HG02970 (cell line): ENCODE measurements around the gene SRD5A1.

Experiments used
- ATAC-seq: cut with Tn5 transposase; IDR thresholded peaks from one replicate; pipeline ENCODE4 v1.9.1; 2021; ENCODE audit warnings: mild to moderate bottlenecking, moderate library complexity, moderate number of reproducible peaks; ENCODE audit not compliant: unreplicated experiment, low FRiP score

The SRD5A1 gene

GRCh38 chr5:6603643-6604042 is 29.6 kb upstream of the SRD5A1 start:
- no peak for ATAC-seq

GRCh38 chr5:6604341-6604740 is 28.9 kb upstream of the SRD5A1 start:
- ATAC-seq, result no peak

GRCh38 chr5:6604946-6605345 is 28.3 kb upstream of the SRD5A1 start:
- ATAC-seq, result no peak

GRCh38 chr5:6606884-6607558 is 26.2 kb upstream of the SRD5A1 start:
- no peak for ATAC-seq

- ATAC-seq, result no peak
Measured at GRCh38 chr5:6607559-6607936, 25.7 kb upstream of the SRD5A1 start.

- ATAC-seq, result no peak
Measured at GRCh38 chr5:6608016-6608415, 25.2 kb upstream of the SRD5A1 start.

GRCh38 chr5:6611334-6612256 is 21.6 kb upstream of the SRD5A1 start:
- no peak for ATAC-seq

GRCh38 chr5:6615034-6615815 is 18.0 kb upstream of the SRD5A1 start:
- ATAC-seq, result no peak

- ATAC-seq, result no peak
Measured at GRCh38 chr5:6616632-6617031, 16.6 kb upstream of the SRD5A1 start.

GRCh38 chr5:6623228-6623627 is 10.0 kb upstream of the SRD5A1 start:
- ATAC-seq, result no peak

- ATAC-seq, result no peak
Measured at GRCh38 chr5:6623941-6624340, 9.3 kb upstream of the SRD5A1 start.

GRCh38 chr5:6626508-6626907 is 6.7 kb upstream of the SRD5A1 start:
- no peak for ATAC-seq

- ATAC-seq, result no peak
Measured at GRCh38 chr5:6631441-6631840, 1.8 kb upstream of the SRD5A1 start.

- ATAC-seq, result no peak
Measured at GRCh38 chr5:6632324-6632887, 834 bp upstream of the SRD5A1 start.

GRCh38 chr5:6633469-6634245 is 417 bp downstream of the SRD5A1 start:
- ATAC-seq, result peak; percentile 38

GRCh38 chr5:6634306-6634705 is 1.1 kb downstream of the SRD5A1 start:
- no peak for ATAC-seq

- no peak for ATAC-seq
Measured at GRCh38 chr5:6634788-6635430, 1.7 kb downstream of the SRD5A1 start.

GRCh38 chr5:6636293-6636692 is 3.1 kb downstream of the SRD5A1 start:
- no peak for ATAC-seq

- ATAC-seq, result no peak
Measured at GRCh38 chr5:6637022-6637421, 3.8 kb downstream of the SRD5A1 start.
